Esophagus squamous epithelium (tissue), 5 donors: ENCODE results near the gene ZNF836. TPM values are rescaled to one million over a fixed set of nuclear protein-coding genes. Genes with fewer than 3 reads are reported as not detected.

Source experiments
- DNase-seq: peaks from one replicate; lab custom pipeline; 2025; lab: John Stamatoyannopoulos, UW
- H3K27ac ChIP-seq, 4 donors: fragments of 200-600 bp; sonication (generic); one replicate each; pipeline ENCODE4 v1.5.1; 2016 to 2019; ENCODE audit warnings: mild to moderate bottlenecking in 1 of 4
- H3K27me3 ChIP-seq, 4 donors: fragments of 200-600 bp; sonication (generic); 1 replicate in 3 of 4; 2 replicates in 1 of 4; pipeline versions ENCODE4 v1.5.1 to v1.6.0; 2017 to 2021; ENCODE audit warnings: antibody characterized with exemption in 1 of 4
- H3K36me3 ChIP-seq, 3 donors: fragments of 200-600 bp; sonication (generic); one replicate each; pipeline ENCODE4 v1.5.1; 2016 to 2019
- H3K4me1 ChIP-seq, 3 donors: fragments of 200-600 bp; sonication (generic); one replicate each; pipeline ENCODE4 v1.5.1; 2017 to 2019
- H3K4me3 ChIP-seq, 4 donors: fragments of 200-600 bp; sonication (generic); 1 replicate in 3 of 4; 2 replicates in 1 of 4; pipeline ENCODE4 v1.5.1; 2016 to 2019; ENCODE audit warnings: mild to moderate bottlenecking in 2 of 4, moderate library complexity in 1 of 4
- H3K9me3 ChIP-seq, 3 donors: fragments of 200-600 bp; sonication (generic); one replicate each; pipeline ENCODE4 v1.5.1; 2016 to 2019
- CTCF ChIP-seq, 6 experiments: fragments of 450-650 bp in 4 of 6; fragments of 200-600 bp in 2 of 6; sonication (generic) in 2 of 6; IDR thresholded peaks; one replicate each; pipeline ENCODE4 v1.5.1; 2016 to 2019; ENCODE audit warnings: antibody characterized with exemption in 6 of 6, mild to moderate bottlenecking in 4 of 6, moderate library complexity in 4 of 6
- POLR2A ChIP-seq, 4 donors: fragments of 450-650 bp; IDR thresholded peaks; one replicate each; pipeline ENCODE4 v1.6.1; 2017; ENCODE audit warnings: antibody characterized with exemption in 4 of 4, mild to moderate bottlenecking in 4 of 4, moderate library complexity in 3 of 4
- WGBS, 2 donors: methylation state at CpG; one replicate each; pipeline ENCODE4 v1.1.5; 2018; 5-methylcytosine and 5-hydroxymethylcytosine counted together
- intact Hi-C: fragments of 100-400 bp; cut with DNase I; formaldehyde crosslinking; loops from one replicate; pipeline ENCODE4 v1.15.0; 2022
- total RNA-seq, 4 donors: library from RNA; depleted of rRNA; stranded (reverse); fragments of >200 nt; gene quantifications; one replicate each; pipeline ENCODE4 v1.1.0, GENCODE V29; 2016
- donor health status: DM: yes; HTN: yes; CAD: no.

Gene ZNF836
- total RNA-seq, 4 donors from 2014 or later = 5.0 to 9.5 (median 7.5) TPM

- Histone ChIP-seq H3K27me3 (no peaks in the 10 kb centered on the region), H3K4me1 (peaks cover 9 to 48% (median 16%) of the 10 kb centered on the region in 3 donors), H3K4me3 (peak overlapping the region in 3 of 4 donors; percentile 69 to 83 (median 80)), H3K9me3 (peaks cover 0 to 35% (median 3%) of the 10 kb centered on the region in 3 donors), H3K27ac (peak overlapping the region; percentile 92 to 98 (median 94)), H3K36me3 (peaks cover 0 to 13% (median 0%) of the 10 kb centered on the region in 3 donors)
- intact Hi-C loops = no loop called here
- DNase-seq = no peak
- WGBS, 2 donors = 14 to 15% methylated on average over 20 to 21 of the region's 22 CpGs
- no peak for TF ChIP-seq CTCF (IDR thresholded peaks at IDR 0.05)
- no peak for TF ChIP-seq POLR2A (IDR thresholded peaks at IDR 0.05)
Observed at GRCh38 chr19:52140032-52140710, 31.2 kb downstream of the ZNF836 start.

GRCh38 chr19:52139252-52140031 lies 32.0 kb downstream of the ZNF836 start, which contains the start of gene ZNF616:
TSS of gene ZNF616 (minus strand) at chr19:52139938. CDS start at chr19:52130512, 9,426 bp downstream.
- peaks cover 9 to 48% (median 16%) of the 10 kb centered on the region in 3 donors for H3K4me1 ChIP-seq
- DNase-seq = peak; percentile 82
- peaks cover 0 to 20% (median 0%) of the 10 kb centered on the region in 3 donors for H3K36me3 ChIP-seq
- WGBS, 2 donors = 1 to 2% methylated on average over 18 to 23 of the region's 49 CpGs
- TF ChIP-seq CTCF (IDR thresholded peaks at IDR 0.05) (peak; percentile 73 to 87 (median 84)), POLR2A (IDR thresholded peaks at IDR 0.05) (peak in 1 of 4 donors; percentile 68)
- intact Hi-C loops = loop anchor here (5.0 kb wide), 1 partner anchor 98 kb away; no protein-coding TSS in a partner anchor
- H3K27me3 ChIP-seq = no peaks in the 10 kb centered on the region
- H3K4me3 ChIP-seq = peak within 1 kb of the TSS; percentile 69 to 83 (median 80)
- peak within 1 kb of the TSS; percentile 92 to 98 (median 94) for H3K27ac ChIP-seq
- peaks cover 0 to 40% (median 3%) of the 10 kb centered on the region in 3 donors for H3K9me3 ChIP-seq

GRCh38 chr19:52138983-52139251 lies 32.5 kb downstream of the ZNF836 start:
- 0% methylated on average over 5 to 7 of the region's 7 CpGs for WGBS, 2 donors
- DNase-seq = no peak
- Histone ChIP-seq H3K27ac (peak overlapping the region; percentile 92 to 98 (median 94)), H3K9me3 (peaks cover 0 to 40% (median 6%) of the 10 kb centered on the region in 3 donors), H3K4me3 (peak overlapping the region; percentile 69 to 83 (median 80)), H3K27me3 (no peaks in the 10 kb centered on the region), H3K36me3 (peaks cover 0 to 24% (median 0%) of the 10 kb centered on the region in 3 donors), H3K4me1 (peaks cover 9 to 48% (median 16%) of the 10 kb centered on the region in 3 donors)
- intact Hi-C loops = loop anchor here (5.0 kb wide), 1 partner anchor 98 kb away; no protein-coding TSS in a partner anchor
- TF ChIP-seq POLR2A (IDR thresholded peaks at IDR 0.05) (no peak), CTCF (IDR thresholded peaks at IDR 0.05) (no peak)

- H3K36me3 ChIP-seq = peaks cover 0 to 29% (median 0%) of the 10 kb centered on the region in 3 donors
- no peak for TF ChIP-seq POLR2A (IDR thresholded peaks at IDR 0.05)
- TF ChIP-seq CTCF (IDR thresholded peaks at IDR 0.05) = no peak
- peak overlapping the region; percentile 92 to 98 (median 94) for H3K27ac ChIP-seq
- 6% methylated on average over 14 of the region's 14 CpGs for WGBS, 2 donors
- peak overlapping the region; percentile 69 to 83 (median 80) for H3K4me3 ChIP-seq
- H3K27me3 ChIP-seq = no peaks in the 10 kb centered on the region
- peaks cover 9 to 48% (median 16%) of the 10 kb centered on the region in 3 donors for H3K4me1 ChIP-seq
- H3K9me3 ChIP-seq = peaks cover 0 to 41% (median 11%) of the 10 kb centered on the region in 3 donors
- intact Hi-C loops = loop anchor here (5.0 kb wide), 1 partner anchor 99 kb away; no protein-coding TSS in a partner anchor
- no peak for DNase-seq
Observed at GRCh38 chr19:52138278-52138982, 33.0 kb downstream of the ZNF836 start.
